Measurements from ENCODE around the gene COL4A6. TPM values are rescaled to one million over a fixed set of nuclear protein-coding genes. Genes with fewer than 3 reads are reported as not detected.
A peak's percentile ranks its signal among the peaks of the same experiment; 100 is the strongest.

COL4A6 gene
- total RNA-seq, 1 experiment from 2014 or later = 2.4 TPM

- ATAC-seq (no peak), DNase-seq (ENCODE audit: low read depth, low spot score) (no peak)
- Histone ChIP-seq H3K36me3 (ENCODE audit: control insufficient read depth in 1 of 2, insufficient read depth in 2 of 2, low read length in 2 of 2) (no peaks in the 10 kb centered on the region), H3K27ac (ENCODE audit: low read depth, low read length) (no peak overlapping the region), H3K4me2 (ENCODE audit: low read length) (no peak overlapping the region), H3K9me2 (ENCODE audit: insufficient read depth) (no peaks in the 10 kb centered on the region), H3K27me3 (ENCODE audit: insufficient read depth, low read length) (no peaks in the 10 kb centered on the region), H4K20me1 (ENCODE audit: insufficient read depth) (no peaks in the 10 kb centered on the region), H3K79me2 (ENCODE audit: insufficient read depth, low read length) (no peaks in the 10 kb centered on the region), H3K4me3 (replicated peaks in 1 of 2; ENCODE audit: low read depth in 1 of 2, low read length in 2 of 2) (no peak overlapping the region), H3K9ac (ENCODE audit: low read length) (no peak overlapping the region), H3K4me1 (ENCODE audit: control insufficient read depth in 1 of 2, insufficient read depth in 2 of 2, low read length in 2 of 2) (no peaks in the 10 kb centered on the region), H3K9me3 (ENCODE audit: control insufficient read depth in 1 of 2, insufficient read depth in 1 of 2, low read depth in 1 of 2, low read length in 2 of 2) (no peaks in the 10 kb centered on the region), H2AFZ (ENCODE audit: low read depth, low read length, poor library complexity, severe bottlenecking) (no peak overlapping the region)
- POLR2A ChIA-PET = no interaction called here
- TF ChIP-seq POLR2AphosphoS5 (IDR thresholded peaks at IDR 0.05; ENCODE audit: low read depth, low read length) (no peak), YY1 (IDR thresholded peaks at IDR 0.05; ENCODE audit: extremely low read depth, insufficient replicate concordance, low read depth, low read length) (no peak), CTCF (IDR thresholded peaks at IDR 0.05 in 2 of 3, conservative IDR thresholded peaks at IDR 0.05 in 1 of 3; ENCODE audit: borderline replicate concordance in 1 of 3, insufficient read depth in 1 of 3, low read depth in 2 of 3, low read length in 2 of 3) (no peak), TCF7L2 (IDR thresholded peaks at IDR 0.05; ENCODE audit: borderline replicate concordance, extremely low read depth, insufficient read depth, insufficient read length) (no peak), SP1 (IDR thresholded peaks at IDR 0.05; ENCODE audit: low read depth) (no peak)
- CTCF ChIA-PET = interaction anchor here (1.2 kb wide), 1 partner anchor 21 kb away, joined by 4 read pairs; no protein-coding TSS in a partner anchor
- BruUV-seq (replicated peaks) = no TSS peak
- intact Hi-C loops (cut with micrococcal nuclease) = no loop called here
- RAD21 ChIA-PET (ENCODE audit: low non-redundant PET in 1 of 2, low total read pairs in 2 of 2, uncharacterized antibody in 2 of 2, unreplicated experiment in 2 of 2) = no interaction called here
Measured at GRCh38 chrX:108203540-108203939, 234.7 kb downstream of the COL4A6 start.

GRCh38 chrX:108199691-108200090 is 238.5 kb downstream of the COL4A6 start:
- H3K9ac ChIP-seq (ENCODE audit: low read length) = no peak overlapping the region
- no peaks in the 10 kb centered on the region for H3K9me2 ChIP-seq (ENCODE audit: insufficient read depth)
- H3K4me1 ChIP-seq (ENCODE audit: control insufficient read depth in 1 of 2, insufficient read depth in 2 of 2, low read length in 2 of 2) = no peaks in the 10 kb centered on the region
- TF ChIP-seq CBX3 (IDR thresholded peaks at IDR 0.05; ENCODE audit: low read depth) (no peak), EGR1 (IDR thresholded peaks at IDR 0.05; ENCODE audit: low read depth) (no peak), RAD21 (IDR thresholded peaks at IDR 0.05; ENCODE audit: low read depth) (peak; percentile 69), FOSL1 (IDR thresholded peaks at IDR 0.05; ENCODE audit: low read depth) (no peak), REST (IDR thresholded peaks at IDR 0.05; ENCODE audit: low read depth) (no peak), CTCF (IDR thresholded peaks at IDR 0.05 in 2 of 3, conservative IDR thresholded peaks at IDR 0.05 in 1 of 3; ENCODE audit: borderline replicate concordance in 1 of 3, insufficient read depth in 1 of 3, low read depth in 2 of 3, low read length in 2 of 3) (peak; percentile 45 to 60 (median 55); a peak in 5 of 6 replicates), JUND (IDR thresholded peaks at IDR 0.05) (no peak), TCF7L2 (IDR thresholded peaks at IDR 0.05; ENCODE audit: borderline replicate concordance, extremely low read depth, insufficient read depth, insufficient read length) (no peak), POLR2A (IDR thresholded peaks at IDR 0.05; ENCODE audit: borderline replicate concordance, extremely low read depth, insufficient read depth, insufficient read length) (no peak)
- intact Hi-C loops (cut with micrococcal nuclease) = no loop called here
- ChIA-PET CTCF (interaction anchor here (0.6 to 1.6 kb wide), 6 partner anchors 15 to 1185 kb away, joined by 3 to 8 read pairs (median 3); no protein-coding TSS in a partner anchor), POLR2A (no interaction called here), RAD21 (ENCODE audit: low non-redundant PET in 1 of 2, low total read pairs in 2 of 2, uncharacterized antibody in 2 of 2, unreplicated experiment in 2 of 2) (no interaction called here)
- H3K4me2 ChIP-seq (ENCODE audit: low read length) = peak overlapping the region; percentile 17; the same call in 1 of the 2 replicates
- no peak overlapping the region for H3K4me3 ChIP-seq (replicated peaks in 1 of 2; ENCODE audit: low read depth in 1 of 2, low read length in 2 of 2)
- H4K20me1 ChIP-seq (ENCODE audit: insufficient read depth) = no peaks in the 10 kb centered on the region
- H3K36me3 ChIP-seq (ENCODE audit: control insufficient read depth in 1 of 2, insufficient read depth in 2 of 2, low read length in 2 of 2) = no peaks in the 10 kb centered on the region
- no peaks in the 10 kb centered on the region for H3K79me2 ChIP-seq (ENCODE audit: insufficient read depth, low read length)
- peak; percentile 27 for DNase-seq (ENCODE audit: low read depth, low spot score)
- BruUV-seq (replicated peaks) = no TSS peak
- no peak overlapping the region for H3K27ac ChIP-seq (ENCODE audit: low read depth, low read length)
- no peaks in the 10 kb centered on the region for H3K9me3 ChIP-seq (ENCODE audit: control insufficient read depth in 1 of 2, insufficient read depth in 1 of 2, low read depth in 1 of 2, low read length in 2 of 2)
- H3K27me3 ChIP-seq (ENCODE audit: insufficient read depth, low read length) = no peaks in the 10 kb centered on the region
- ATAC-seq = peak; percentile 44; the same call in 1 of the 2 replicates
- H2AFZ ChIP-seq (ENCODE audit: low read depth, low read length, poor library complexity, severe bottlenecking) = no peak overlapping the region
